ENCODE measurements around the gene CEP350.

CEP350 gene

DNA sequence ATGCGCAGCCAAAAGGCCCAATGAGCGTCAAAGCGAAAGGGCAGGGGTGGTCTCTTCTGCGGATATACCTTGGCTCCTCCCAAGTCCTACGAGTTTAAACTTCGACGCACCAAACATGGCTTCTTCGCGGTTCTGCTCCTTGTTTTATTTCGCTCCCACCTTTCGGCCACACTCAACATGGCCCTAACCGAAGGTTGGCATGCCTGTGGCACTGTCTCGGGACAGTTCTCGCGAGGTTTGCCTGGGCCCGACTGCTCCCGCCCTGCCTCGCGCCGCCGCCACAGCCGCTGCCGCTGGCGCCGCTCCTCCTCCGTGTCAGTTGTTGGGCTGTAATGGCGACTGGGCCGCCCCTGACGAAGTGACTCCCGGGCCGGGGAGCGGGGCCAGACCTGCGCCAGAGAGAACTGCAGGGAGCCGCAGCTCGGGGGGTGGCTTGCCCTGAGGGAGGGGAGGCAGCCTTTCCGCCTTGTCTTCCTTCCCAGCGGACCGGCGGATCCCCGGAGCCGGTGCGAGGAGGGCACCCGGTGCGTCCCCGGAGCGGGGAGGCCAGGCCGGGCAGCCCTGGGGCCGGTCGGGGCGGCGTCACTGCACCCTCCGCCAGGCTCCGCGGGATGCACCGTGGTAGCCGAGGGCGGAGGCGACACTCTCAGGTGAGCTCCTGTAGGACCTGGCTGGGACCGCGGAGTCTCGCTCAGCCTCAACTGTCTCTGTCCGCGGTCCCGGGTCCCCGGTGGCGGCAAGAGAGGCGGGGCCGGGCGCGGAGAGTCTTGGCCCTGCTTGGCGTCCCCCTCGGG lies at the start of gene CEP350:
TSS of gene CEP350 (plus strand) at position 318 of the 794 bp plus-strand sequence. CDS start 31,372 bp downstream, outside the sequence.
- no peaks in the 10 kb centered on the region for H3K36me3 ChIP-seq (ENCODE audit: insufficient read depth, low read length)
- H3K27ac ChIP-seq = peak within 1 kb of the TSS; percentile 81
- peak; percentile 99 for DNase-seq (ENCODE audit: low read depth, low spot score)
- peak within 1 kb of the TSS; percentile 96 for H3K9ac ChIP-seq (ENCODE audit: insufficient read length)
- TF ChIP-seq POLR2AphosphoS5 (IDR thresholded peaks at IDR 0.05; ENCODE audit: borderline replicate concordance, low read depth, low read length) (peak; percentile 92), EZH2 (IDR thresholded peaks at IDR 0.05) (no peak)
- no peaks in the 10 kb centered on the region for H3K9me3 ChIP-seq (ENCODE audit: low read depth, low read length)
- H3K4me3 ChIP-seq = peak within 1 kb of the TSS; percentile 91

DNA sequence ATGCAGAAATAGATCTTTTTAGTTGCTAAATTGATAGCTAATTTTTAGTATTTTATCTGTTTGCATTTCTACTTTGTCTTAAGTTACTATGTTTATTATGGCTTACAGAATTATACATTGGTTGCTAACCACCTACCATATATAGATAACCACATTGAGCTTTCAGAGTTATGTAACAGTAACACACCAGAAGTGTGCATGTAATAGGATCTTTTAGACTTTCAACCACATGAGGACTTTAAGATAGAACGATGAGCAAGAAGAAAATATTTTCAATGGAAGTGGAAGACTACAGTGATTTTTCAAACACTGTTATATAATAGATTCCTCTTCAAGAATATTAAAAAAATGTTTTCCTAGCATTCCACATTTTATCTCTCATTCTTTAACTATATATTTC lies 43.7 kb upstream of the CEP350 start:
- no peak overlapping the region for H3K27ac ChIP-seq

GRCh38 chr1:179911812-179912211 lies 42.8 kb upstream of the CEP350 start:
- no peak overlapping the region for H3K27ac ChIP-seq
- no peak overlapping the region for H3K9ac ChIP-seq (ENCODE audit: insufficient read length)
- no peak for DNase-seq (ENCODE audit: low read depth, low spot score)
- TF ChIP-seq FOXP2 (optimal IDR thresholded peaks at IDR 0.05; ENCODE audit: control extremely low read depth, extremely low read length, insufficient read depth) (no peak), POLR2AphosphoS5 (IDR thresholded peaks at IDR 0.05; ENCODE audit: borderline replicate concordance, low read depth, low read length) (no peak), EZH2 (IDR thresholded peaks at IDR 0.05) (no peak)
- H3K4me3 ChIP-seq = no peak overlapping the region
- peaks cover 18% of the 10 kb centered on the region for H3K36me3 ChIP-seq (ENCODE audit: insufficient read depth, low read length)
- H3K9me3 ChIP-seq (ENCODE audit: low read depth, low read length) = no peaks in the 10 kb centered on the region

More for the DNA sequence above, 43.7 kb upstream of the CEP350 start:
- TF ChIP-seq EZH2 (IDR thresholded peaks at IDR 0.05) = no peak
- TF ChIP-seq POLR2AphosphoS5 (IDR thresholded peaks at IDR 0.05; ENCODE audit: borderline replicate concordance, low read depth, low read length) = no peak
- TF ChIP-seq FOXP2 (optimal IDR thresholded peaks at IDR 0.05; ENCODE audit: control extremely low read depth, extremely low read length, insufficient read depth) = no peak
- Histone ChIP-seq H3K9me3 (ENCODE audit: low read depth, low read length) (no peaks in the 10 kb centered on the region), H3K36me3 (ENCODE audit: insufficient read depth, low read length) (peaks cover 22% of the 10 kb centered on the region), H3K9ac (ENCODE audit: insufficient read length) (no peak overlapping the region), H3K4me3 (no peak overlapping the region)
- DNase-seq (ENCODE audit: low read depth, low spot score) = no peak

- Histone ChIP-seq H3K36me3 (ENCODE audit: insufficient read depth, low read length) (peaks cover 31% of the 10 kb centered on the region), H3K9ac (ENCODE audit: insufficient read length) (no peak overlapping the region), H3K9me3 (ENCODE audit: low read depth, low read length) (no peaks in the 10 kb centered on the region), H3K4me3 (no peak overlapping the region), H3K27ac (no peak overlapping the region)
- TF ChIP-seq POLR2AphosphoS5 (IDR thresholded peaks at IDR 0.05; ENCODE audit: borderline replicate concordance, low read depth, low read length) (no peak), FOXP2 (optimal IDR thresholded peaks at IDR 0.05; ENCODE audit: control extremely low read depth, extremely low read length, insufficient read depth) (no peak), EZH2 (IDR thresholded peaks at IDR 0.05) (no peak)
- no peak for DNase-seq (ENCODE audit: low read depth, low spot score)
These were observed 36.8 kb upstream of the CEP350 start for GRCh38 chr1:179917601-179918429.

GRCh38 chr1:179921472-179921871 lies 33.1 kb upstream of the CEP350 start:
- no peak for DNase-seq (ENCODE audit: low read depth, low spot score)
- H3K9me3 ChIP-seq (ENCODE audit: low read depth, low read length) = no peaks in the 10 kb centered on the region
- H3K9ac ChIP-seq (ENCODE audit: insufficient read length) = no peak overlapping the region
- H3K4me3 ChIP-seq = no peak overlapping the region
- TF ChIP-seq FOXP2 (optimal IDR thresholded peaks at IDR 0.05; ENCODE audit: control extremely low read depth, extremely low read length, insufficient read depth) (no peak), POLR2AphosphoS5 (IDR thresholded peaks at IDR 0.05; ENCODE audit: borderline replicate concordance, low read depth, low read length) (no peak), EZH2 (IDR thresholded peaks at IDR 0.05) (no peak)
- H3K36me3 ChIP-seq (ENCODE audit: insufficient read depth, low read length) = peaks cover 22% of the 10 kb centered on the region
- no peak overlapping the region for H3K27ac ChIP-seq

DNA sequence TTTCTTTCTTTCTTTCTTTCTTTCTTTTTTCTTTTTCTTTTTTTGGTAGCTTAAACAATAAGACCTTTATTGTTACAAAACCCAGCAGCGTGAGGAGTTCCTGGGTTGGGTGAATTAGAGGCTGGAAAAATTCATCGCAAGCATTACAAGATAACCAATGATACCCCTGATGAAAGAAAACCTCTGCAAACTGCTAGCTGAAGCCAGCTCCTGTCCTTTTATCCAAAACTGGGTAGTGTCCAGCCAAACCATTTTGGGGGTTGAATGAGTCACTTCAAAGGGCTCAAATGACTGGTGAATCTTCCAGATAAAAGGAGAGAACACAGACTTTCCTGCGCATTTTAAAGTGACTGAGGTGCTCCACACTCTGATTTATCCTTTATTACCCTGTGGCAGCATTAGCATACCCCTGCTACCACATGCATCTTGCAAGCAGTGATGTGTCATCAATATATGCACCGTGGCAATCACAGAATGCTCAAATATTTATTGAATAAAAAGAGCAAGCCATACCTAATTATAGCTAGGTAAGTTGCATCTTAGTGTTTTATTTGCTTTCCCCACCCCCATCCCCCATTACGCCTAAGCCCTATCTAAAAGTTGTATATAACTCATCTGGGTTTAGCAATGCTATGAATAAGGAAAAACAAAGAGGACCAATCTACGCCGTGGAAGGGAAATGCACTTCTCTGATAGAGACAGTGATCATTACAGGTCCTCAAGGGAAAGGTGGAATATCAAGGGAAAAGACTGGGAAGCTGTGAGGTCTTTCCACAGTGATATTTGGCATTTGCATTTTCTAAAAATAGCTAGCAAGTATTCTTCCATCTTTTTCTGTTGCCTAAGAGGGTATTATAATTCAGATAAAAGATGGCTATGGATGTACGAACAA lies 32.4 kb upstream of the CEP350 start:
- no peak for DNase-seq (ENCODE audit: low read depth, low spot score)
- no peak overlapping the region for H3K27ac ChIP-seq
- H3K9me3 ChIP-seq (ENCODE audit: low read depth, low read length) = no peaks in the 10 kb centered on the region
- TF ChIP-seq FOXP2 (optimal IDR thresholded peaks at IDR 0.05; ENCODE audit: control extremely low read depth, extremely low read length, insufficient read depth) = no peak
- no peak for TF ChIP-seq EZH2 (IDR thresholded peaks at IDR 0.05)
- no peak for TF ChIP-seq POLR2AphosphoS5 (IDR thresholded peaks at IDR 0.05; ENCODE audit: borderline replicate concordance, low read depth, low read length)
- peaks cover 21% of the 10 kb centered on the region for H3K36me3 ChIP-seq (ENCODE audit: insufficient read depth, low read length)
- no peak overlapping the region for H3K9ac ChIP-seq (ENCODE audit: insufficient read length)
- H3K4me3 ChIP-seq = no peak overlapping the region

DNA sequence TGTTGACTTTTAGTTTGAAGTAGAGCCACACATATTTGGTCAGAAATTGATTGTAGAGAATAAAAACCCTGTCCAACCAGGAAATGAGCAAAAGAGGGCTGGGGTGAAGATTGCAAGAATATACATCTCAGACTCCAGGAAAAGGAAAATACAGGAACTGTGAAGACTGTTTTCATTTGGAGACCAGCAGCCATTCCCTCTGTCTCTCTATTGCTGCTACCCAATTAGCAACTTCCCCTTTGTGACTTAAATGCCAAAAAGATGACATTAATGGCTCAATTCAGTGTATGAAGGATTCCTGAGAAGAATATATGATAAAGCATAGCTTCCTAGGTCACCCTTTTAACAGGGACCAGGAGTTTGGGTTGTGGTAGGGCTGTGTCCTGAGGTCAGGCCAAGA lies 31.6 kb upstream of the CEP350 start:
- Histone ChIP-seq H3K4me3 (no peak overlapping the region), H3K9me3 (ENCODE audit: low read depth, low read length) (no peaks in the 10 kb centered on the region)

More for the DNA sequence above, 31.6 kb upstream of the CEP350 start:
- no peak for TF ChIP-seq POLR2AphosphoS5 (IDR thresholded peaks at IDR 0.05; ENCODE audit: borderline replicate concordance, low read depth, low read length)
- no peak for TF ChIP-seq FOXP2 (optimal IDR thresholded peaks at IDR 0.05; ENCODE audit: control extremely low read depth, extremely low read length, insufficient read depth)
- no peak for TF ChIP-seq EZH2 (IDR thresholded peaks at IDR 0.05)
- no peak overlapping the region for H3K27ac ChIP-seq
- H3K9ac ChIP-seq (ENCODE audit: insufficient read length) = no peak overlapping the region
- peaks cover 13% of the 10 kb centered on the region for H3K36me3 ChIP-seq (ENCODE audit: insufficient read depth, low read length)
- DNase-seq (ENCODE audit: low read depth, low spot score) = no peak
